HK-2 (cell line): ENCODE measurements around the gene ZNF335.
A peak's percentile ranks its signal among the peaks of the same experiment; 100 is the strongest.
"Not testable (repeated sequence)": the region's sequence is repeated elsewhere in the genome, so short reads cannot be mapped to it uniquely, and the experiment has no call there.

Experiments
- DNase-seq: peaks from one replicate; pipeline ENCODE4 v3.0.0-alpha.2; 2018; ENCODE audit not compliant: unreplicated experiment

The ZNF335 gene

DNA sequence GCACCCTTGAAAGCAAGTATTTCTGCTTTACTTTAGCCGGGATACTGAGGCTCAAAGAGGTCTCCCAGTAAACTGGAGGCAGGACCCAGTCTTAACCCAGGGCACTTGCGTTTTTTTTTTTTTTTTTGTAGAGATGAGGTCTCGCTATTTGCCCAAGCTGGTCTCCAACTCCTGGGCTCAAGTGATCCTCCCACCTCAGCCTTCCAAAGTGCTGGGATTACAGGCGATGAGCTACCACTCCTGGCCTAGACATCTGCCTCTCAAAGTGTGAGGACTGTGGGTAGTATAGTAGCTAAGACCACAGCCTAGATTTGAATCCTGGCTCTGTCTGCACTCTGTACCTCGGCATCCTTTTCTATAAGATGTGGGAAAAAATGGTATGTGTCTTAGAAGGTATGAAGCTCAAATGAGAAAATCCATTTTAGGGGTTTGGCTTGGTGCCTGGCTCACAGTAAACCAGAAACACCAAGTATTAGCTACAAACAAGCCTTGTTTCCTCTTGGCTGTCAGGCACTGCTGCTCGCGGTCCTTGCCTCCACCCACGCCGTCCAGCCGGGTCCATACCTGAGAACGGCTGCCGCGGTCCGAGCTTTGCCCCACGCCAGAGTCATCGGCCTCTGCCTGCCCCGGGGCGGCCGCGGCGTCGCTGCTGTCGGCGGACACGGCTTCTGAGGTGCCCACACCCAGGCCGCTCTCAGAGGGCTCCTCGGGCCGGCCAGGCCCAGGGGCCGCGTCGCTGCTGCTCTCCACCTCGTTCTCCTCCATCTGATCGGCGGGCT is 1.2 kb downstream of the ZNF335 start:
- no peak for DNase-seq

- no peak for DNase-seq
Observed at GRCh38 chr20:45969712-45970634, 2.0 kb downstream of the ZNF335 start.

DNA sequence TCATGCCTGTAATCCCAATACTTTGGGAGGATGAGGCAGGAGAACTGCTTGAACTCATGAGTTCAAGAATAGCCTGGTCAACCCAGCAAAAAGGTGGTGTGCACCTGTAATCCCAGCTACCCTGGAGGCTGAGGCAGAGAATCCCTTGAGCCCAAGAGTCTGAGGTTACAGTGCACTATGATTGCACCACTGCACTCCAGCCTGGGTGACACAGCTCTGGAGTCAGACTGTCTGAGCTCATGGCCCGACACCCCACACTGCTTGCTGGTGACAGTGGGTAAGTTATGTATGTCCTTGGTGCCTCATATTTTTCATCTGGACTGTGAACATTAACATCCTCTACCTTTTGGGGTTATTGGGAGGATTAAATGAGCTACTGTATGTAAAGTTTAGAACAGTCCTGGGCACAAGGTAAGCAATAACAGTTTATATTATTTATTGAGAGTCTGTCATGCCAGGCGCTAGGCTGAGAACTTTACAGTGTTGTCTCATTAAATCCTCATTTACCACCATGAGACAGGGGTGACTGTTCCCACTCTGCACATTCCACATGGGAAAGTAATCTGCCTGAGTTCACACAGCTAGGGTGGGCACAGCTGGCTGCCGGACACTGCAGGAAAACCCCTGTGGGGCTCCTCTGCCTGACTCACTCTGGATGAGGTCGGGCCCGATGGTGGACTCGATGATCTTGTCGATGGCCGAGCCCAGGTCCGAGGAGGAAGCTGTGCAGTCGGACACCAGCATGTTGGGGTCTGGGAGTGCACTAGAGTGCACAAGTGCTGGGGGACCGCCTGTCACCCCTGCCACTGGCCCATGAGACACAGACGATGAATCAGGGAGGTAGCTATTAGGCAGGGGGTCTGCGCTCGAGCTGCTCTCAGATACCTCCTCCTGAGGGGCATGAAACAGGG is 2.9 kb downstream of the ZNF335 start:
- peak; percentile 65 for DNase-seq

GRCh38 chr20:45968081-45968671 is 3.8 kb downstream of the ZNF335 start:
- DNase-seq, result no peak

GRCh38 chr20:45967551-45968080 is 4.4 kb downstream of the ZNF335 start:
- DNase-seq, result no peak

GRCh38 chr20:45965169-45966002 is 6.6 kb downstream of the ZNF335 start:
- DNase-seq, result no peak

- no peak for DNase-seq
Observed at GRCh38 chr20:45964006-45964400, 8.0 kb downstream of the ZNF335 start.

GRCh38 chr20:45963059-45964005 is 8.7 kb downstream of the ZNF335 start:
- DNase-seq, result no peak

DNA sequence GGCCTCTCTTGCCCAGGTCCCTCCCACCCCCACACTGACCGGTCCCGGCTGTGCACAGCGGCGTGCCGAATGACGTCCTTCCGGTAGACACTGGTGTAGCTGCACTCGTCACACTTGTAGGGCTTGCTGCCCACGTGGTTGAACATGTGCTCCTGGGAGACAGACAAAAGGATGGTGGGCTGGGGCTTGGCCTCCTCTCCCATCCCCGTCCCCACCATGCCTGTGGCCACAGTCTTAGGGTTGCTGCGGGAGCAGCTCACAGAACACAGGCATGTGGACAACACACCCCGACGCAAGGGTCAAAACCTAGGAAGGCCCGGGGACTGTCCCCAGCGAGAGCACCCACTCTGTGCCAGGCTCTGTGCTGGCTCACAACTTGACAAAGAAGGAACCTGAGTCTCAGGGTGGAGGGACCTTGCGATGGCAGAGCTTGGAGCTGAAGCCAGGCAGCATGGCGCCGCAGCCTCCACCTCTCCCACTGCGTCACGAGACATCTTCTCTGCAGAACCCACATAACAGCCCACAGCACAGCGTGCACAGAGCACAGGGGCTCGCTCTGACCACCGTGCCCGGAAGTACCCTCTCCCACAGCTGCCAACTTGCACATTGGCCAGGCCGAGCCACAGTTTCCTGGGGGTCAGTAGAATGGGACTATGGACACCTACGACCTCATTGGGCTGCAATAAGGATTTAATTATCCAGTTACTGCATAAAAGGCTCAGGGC is 9.8 kb downstream of the ZNF335 start:
- DNase-seq, result no peak

DNA sequence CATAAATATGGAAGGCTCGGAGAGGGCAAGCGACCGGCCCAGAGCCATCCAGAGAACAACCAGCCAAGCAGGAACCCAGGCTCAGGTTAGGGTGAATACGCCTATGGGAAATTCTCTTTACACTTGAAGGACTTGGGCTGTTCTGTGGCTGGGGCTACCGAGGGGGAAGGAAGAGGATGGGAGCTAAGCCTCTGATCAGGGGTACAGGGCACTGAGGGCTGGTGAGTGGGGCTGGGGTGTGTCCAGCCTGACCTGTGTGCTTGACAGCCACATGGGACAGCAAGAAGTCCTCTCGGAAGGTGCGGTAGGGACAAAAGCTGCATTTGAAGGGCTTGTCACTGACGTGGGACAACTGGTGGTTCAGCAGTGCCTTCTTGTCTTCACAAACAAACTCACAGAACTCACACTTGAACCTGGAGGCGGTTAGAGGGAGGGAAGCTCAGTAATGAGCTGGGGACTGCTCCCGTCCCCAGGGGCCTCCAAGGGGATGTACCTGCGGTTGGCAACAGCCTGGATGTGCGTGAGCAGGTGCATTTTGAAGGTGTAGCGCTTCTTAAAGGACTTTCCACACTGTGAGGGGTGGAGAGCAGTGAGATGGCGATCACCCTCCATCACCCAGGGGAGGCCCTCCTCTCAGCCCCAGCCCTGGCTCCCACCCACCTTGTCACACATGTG is 11.9 kb downstream of the ZNF335 start:
- no peak for DNase-seq

DNA sequence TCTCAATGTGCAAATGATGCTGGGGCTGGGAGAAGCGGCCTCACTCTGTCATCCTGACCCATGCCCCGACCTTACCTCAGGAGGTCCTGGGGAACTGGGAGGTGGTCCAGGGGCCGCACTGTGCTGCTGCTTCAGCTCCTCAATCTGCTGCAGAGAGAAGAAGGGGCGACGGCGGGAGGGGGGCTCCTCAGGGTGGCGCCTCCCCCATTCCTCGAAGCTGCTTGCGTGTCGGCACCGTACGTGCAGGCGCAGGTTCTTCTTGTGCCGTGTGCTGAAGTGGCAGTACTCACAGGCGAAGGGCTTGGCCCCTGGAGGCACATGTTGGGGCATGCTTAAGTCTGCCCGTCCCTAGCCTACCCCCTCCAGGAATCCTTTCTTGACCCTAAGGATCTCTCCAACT is 12.9 kb downstream of the ZNF335 start:
- DNase-seq, result no peak

DNA sequence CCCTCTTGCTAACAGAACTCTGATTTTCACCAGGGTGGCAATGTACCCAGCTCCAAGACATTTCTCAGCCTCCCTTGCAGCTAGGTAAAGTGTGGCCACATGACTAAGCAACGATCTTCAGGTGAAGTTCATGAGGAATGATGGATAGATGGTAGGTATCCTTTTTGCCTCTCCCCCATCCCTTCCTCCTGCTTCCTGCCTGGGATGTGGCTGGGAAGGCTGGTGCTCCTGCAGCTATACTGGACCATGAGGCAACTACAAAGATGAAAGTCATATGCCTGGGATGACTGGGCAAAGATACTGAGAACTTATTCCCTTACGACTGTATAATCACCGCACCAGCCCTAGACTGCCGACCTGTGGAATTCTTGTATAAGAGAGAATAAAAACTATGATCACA is 13.4 kb downstream of the ZNF335 start:
- DNase-seq, result no peak

DNA sequence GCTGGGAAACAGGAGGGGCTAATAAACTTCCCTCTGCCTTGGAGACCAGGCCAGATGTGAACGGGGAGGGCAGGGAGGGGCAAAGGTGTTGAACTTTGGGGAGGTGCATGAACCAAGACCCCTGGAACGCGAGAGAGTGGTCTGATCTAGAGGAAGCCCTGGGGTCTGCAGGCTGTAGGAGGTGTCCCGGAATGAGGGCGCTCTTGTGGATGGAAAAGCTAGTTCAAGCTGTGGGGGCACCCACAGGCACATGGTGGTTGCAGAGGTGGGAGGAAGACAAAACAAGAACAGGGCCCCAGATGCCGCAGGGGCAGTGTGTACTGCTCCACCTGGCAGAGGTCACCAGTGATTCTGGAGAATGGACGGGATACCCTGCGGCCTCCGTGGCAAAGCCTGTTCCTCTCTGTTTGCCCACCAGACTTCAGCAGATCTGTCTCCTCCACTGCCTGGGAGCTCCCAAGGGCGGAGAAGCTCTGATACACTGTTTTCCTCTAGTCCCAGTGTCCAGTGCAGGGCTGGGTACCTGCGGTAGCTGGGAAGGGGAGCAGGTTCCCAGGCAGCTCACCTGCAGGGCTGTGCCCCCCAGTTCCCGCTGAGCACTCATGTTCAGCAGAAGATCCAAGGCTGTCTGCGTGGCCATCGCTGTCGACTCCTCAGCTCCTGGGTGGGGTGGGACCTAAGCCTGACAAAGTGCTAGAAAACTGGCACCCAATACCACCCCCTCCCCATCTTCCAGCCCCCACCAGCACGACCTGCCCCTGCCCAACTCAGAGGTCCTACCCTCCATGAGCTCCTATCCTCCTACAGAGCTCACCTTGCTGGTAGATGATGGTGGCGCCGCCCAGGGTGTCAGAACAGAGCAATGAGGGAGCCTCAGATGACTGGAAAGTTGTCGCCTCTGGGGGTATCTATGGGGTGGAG is 14.7 kb downstream of the ZNF335 start:
- no peak for DNase-seq

- DNase-seq, result not testable (repeated sequence)
Observed at GRCh38 chr20:45956326-45956725, 15.7 kb downstream of the ZNF335 start.

DNA sequence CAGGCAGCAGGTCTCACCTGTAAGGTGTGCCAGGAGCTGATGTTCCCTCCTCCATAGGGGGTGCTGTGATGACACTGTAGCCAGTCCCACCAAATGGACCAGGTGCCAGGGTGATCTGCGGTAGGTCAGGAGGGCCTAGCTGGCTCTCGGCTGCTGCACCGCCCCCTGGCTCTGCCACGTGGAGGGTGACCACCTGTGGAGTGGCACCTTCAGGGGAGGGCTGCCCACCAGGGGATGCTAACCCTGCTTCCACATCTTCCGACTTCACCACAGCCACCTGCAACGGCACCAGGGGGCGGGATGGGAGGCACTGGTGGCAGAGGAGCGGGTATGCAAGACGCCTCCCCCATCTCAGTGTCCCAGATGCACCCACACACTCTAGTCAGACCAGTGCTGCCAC is 18.3 kb downstream of the ZNF335 start:
- DNase-seq, result no peak

DNA sequence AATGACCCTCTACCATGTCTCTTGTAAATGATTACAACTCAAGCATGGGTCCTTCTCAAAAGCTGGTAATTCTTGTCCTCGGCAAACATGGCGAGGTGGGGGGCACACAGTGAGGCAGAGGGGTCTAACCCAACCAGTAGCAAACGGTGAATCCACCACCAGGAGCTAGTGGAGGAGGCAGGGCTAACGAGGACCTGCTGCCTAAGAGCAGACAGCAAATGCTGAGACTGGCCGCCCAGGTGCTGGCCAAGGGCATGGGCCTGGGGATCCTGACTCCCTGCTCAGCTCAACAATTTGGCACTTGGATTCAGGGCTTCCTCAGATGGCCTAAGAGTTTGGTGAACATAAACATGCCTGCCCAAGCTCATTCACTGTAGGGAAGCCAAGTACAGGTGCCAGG is 19.1 kb downstream of the ZNF335 start:
- no peak for DNase-seq
